SK-N-SH (cell line): ENCODE results near the gene C1D.

ENCODE experiments used
- RXRA ChIP-seq: IDR thresholded peaks from 2 replicates; pipeline ENCODE4 v1.4.0; 2012; ENCODE audit warnings: low read depth, mild to moderate bottlenecking, borderline replicate concordance
- TAF1 ChIP-seq: IDR thresholded peaks from 2 replicates; pipeline ENCODE4 v1.6.1; 2012; ENCODE audit warnings: low read depth, mild to moderate bottlenecking, low read length, moderate library complexity, borderline replicate concordance

DNA sequence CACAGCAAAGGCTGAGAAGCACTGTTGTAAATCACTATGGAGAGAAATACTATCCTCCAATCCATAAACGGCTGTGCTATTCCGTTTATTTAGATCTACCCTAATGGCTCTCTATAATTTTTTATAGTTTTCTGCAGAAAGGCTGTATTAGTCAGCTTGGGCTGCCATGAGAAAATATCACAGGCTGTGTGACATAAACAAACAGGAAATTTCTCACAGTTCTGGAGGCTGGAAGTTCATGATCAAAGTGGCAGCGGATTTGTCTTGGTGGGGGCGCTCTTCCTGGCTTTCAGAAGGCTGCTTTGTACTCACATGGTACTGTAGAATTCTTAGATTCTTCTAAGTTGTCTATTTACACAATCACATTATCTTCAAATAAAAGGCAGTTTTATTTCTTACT, 44.1 kb downstream of the C1D start:
- TF ChIP-seq TAF1, result no peak
- no peak for TF ChIP-seq RXRA
